Measurements from ENCODE around the gene PLXNB3. TPM values are rescaled to one million over a fixed set of nuclear protein-coding genes. Genes with fewer than 3 reads are reported as not detected.
"Not testable (repeated sequence)": the region's sequence is repeated elsewhere in the genome, so short reads cannot be mapped to it uniquely, and the experiment has no call there.

PLXNB3 gene
- total RNA-seq = 73.1 TPM

DNA sequence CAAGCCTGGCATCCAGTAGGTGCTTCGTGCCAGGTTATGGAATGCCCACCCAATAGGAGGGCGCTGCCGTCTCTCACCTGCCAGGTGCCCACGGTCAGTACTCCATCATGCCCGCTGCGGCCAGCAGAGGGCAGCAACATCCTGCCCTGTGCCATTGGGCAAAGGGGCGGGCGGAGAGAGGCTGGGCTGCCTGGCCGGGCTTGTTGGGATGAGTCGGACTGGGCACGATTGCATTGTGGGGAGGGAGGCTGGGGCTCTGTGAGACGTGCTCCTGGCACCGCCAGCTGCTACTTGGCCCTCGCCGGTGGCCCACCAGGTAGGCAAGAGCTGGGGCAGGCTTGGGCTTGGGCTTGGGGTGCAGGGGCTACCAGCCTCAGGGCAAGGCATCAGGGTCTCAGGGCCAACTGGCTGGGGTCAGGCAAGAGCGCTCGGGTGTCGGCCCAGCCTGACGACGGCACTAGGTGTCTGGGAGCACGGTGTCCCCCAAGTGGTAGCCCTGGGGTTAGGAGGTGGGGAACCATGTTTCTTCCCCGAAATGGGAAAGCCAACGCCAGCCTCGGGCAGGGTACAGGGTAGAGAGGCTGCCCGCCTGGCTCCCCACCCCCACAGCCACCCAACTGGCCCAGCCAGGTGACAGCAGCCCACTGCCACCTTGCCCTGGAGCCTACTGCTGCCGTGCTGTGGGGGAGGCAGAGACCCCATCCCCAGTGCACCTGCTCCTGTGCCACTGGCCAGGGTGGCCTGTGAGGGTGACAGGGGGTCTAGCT is at the start of gene PLXNB3:
Gene PLXNB3 (plus strand): TSS at position 261 of the 767 bp plus-strand sequence. CDS start 1,287 bp downstream, outside the sequence.
- peak; percentile 76 for ATAC-seq
- intact Hi-C loops (cut with DNase I) = no loop called here
- peak; percentile 90 for DNase-seq (ENCODE audit: low spot score)

DNA sequence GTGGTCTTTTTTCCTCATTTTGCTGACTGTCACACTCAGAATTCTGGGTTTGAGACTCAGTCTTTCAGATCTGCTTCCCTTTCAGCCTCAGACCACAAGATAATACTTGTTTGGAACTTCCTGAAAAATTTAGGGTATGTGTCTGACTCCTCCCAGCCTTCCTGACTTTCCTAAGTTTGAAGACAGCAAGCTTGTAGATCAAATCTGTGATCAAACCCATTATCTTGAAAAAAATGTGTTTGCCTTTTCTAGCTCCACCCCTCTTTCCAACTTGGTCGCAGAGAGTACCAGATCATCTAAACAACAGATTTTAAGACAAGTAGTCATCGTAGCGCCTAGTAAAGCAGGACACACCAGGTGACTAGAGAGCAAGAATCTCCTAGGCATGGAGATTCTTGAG is 49.8 kb upstream of the PLXNB3 start:
- DNase-seq (ENCODE audit: low spot score) = no peak
- ATAC-seq = no peak
- intact Hi-C loops (cut with DNase I) = no loop called here

DNA sequence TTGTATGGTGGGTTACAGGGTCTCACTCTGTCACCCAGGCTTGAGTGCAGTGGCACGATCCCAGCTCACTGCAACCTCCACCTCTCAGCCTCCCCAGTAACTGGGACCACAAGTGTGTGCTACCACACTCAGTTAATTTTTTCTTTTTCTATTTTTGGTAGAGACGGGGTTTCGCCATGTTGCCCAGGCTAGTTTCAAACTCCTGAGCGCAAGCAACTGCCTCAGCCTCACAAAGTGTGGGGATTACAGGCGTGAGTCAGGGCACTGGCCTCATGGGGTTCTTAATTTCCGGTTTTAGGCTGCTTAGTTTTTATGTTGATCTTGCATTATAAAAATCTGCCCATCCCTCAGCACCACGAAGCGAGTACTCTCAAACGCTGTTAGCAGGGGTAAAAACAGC is 46.6 kb upstream of the PLXNB3 start:
- intact Hi-C loops (cut with DNase I) = no loop called here
- no peak for ATAC-seq
- DNase-seq (ENCODE audit: low spot score) = no peak

DNA sequence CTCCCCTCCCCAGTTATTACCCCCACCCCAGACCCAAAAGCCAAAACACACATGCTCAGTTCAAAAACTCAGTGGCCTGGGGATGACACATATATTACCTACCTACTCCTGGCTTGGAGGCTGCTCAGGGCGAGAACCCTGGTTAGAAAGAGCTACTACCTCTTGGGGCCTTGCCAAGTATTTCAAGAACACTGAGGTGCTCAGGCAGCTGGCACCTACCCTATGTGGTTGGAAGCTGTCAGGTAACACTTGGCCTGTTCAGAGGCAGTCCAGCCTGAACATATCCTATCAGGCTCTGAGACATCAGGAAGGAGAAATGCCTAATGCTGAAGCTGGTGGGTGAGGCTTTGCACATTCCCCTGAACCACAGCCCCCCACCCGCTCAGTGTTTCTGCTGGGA is 44.8 kb upstream of the PLXNB3 start:
- no peak for DNase-seq (ENCODE audit: low spot score)
- ATAC-seq = no peak
- intact Hi-C loops (cut with DNase I) = no loop called here

DNA sequence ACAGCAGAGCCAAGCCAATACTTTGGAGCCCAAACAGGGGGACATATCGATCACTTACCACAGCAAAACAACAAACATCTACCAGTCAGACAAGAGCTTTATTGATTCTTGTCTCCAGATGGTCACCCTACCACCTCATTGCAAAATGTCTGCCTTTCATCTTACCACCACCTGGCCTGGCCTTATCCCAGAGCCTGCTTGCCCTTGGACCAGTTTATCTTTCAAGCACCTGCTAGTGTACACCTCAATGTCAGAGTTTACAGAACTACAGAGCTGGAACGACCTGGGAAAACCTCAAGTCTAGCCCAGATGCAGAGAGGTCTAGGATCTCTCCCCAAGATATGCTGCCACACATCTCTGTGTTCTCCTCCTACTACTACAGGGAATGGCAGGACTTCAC is 44.3 kb upstream of the PLXNB3 start:
- intact Hi-C loops (cut with DNase I) = no loop called here
- ATAC-seq = no peak
- no peak for DNase-seq (ENCODE audit: low spot score)

DNA sequence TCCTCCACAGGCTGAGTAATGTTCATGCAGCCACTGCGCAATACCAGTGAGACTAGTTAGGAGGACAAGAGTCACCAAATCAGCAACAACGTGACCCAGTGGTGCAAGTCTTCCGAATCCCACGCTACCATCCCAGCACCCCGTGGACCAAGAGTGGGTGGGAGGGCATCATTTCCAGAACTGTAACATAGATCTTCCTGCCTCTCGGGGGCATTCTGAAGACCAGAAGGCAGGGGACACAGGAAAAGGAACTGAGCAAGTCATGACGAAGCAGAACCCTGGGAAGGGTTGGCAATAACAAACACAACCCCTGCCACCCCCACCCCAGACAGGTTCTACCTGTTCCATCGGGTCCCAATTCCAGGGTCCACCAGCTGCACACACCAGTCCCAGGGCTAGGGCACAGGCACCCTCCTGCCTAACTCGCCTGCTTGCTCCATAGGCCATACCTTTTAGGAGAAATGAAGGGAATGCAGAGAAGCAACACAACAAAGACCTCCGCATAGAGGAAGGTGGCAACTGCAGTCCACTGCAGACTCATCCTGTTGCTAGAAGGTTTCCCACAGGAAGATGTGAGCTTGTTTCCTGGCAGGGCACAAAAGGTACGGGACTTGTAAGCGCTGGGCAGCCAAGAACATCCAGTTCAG is 41.2 kb upstream of the PLXNB3 start:
- intact Hi-C loops (cut with DNase I) = no loop called here

DNA sequence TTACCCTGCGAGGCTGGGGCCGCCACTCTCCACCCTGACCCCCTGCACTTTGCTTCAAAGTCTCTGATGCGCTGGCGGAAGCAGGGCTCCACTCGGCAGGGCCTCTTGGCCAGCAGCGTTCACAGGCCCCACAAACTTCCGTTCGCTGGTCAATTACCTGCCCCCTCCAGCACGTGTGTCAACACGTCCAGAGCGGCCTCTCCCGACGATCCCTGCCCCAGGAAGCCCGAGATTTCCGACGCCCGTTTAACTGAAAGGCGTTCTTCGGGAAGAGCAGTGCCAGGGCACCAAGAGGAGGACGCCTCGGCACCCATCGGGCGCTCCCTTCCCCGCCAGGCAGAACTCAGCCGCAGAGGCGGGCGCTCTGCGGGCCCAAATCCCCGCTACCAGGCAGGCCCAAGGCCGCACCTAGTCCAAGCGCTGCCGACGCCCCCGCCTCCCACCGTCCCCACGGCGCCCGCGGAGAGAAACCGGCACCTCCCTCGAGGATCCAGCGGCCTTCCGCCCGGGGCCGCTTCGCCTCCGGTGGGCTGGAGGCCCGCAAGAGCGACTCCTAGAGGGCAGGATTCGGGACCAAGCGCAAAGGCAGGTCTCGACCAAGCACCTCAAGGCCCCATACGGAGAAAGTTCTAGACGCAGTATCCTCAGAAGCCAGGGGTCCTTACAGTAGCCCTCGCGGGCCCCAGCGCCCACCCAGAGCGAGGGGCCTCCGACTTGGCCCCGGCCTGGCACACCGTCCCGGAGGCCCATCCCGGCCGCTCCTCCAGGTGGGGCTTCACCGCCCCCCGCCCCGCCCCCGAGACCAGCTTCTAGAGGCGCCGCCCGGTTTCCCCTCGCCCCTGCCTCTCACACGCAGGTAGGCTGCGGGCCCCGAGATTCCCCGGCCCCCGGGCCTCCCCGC is 40.4 kb upstream of the PLXNB3 start:
- DNase-seq (ENCODE audit: low spot score) (no peak), ATAC-seq (no peak)
- intact Hi-C loops (cut with DNase I) = no loop called here

More for the DNA sequence above, 41.2 kb upstream of the PLXNB3 start:
- DNase-seq (ENCODE audit: low spot score) (no peak), ATAC-seq (no peak)

DNA sequence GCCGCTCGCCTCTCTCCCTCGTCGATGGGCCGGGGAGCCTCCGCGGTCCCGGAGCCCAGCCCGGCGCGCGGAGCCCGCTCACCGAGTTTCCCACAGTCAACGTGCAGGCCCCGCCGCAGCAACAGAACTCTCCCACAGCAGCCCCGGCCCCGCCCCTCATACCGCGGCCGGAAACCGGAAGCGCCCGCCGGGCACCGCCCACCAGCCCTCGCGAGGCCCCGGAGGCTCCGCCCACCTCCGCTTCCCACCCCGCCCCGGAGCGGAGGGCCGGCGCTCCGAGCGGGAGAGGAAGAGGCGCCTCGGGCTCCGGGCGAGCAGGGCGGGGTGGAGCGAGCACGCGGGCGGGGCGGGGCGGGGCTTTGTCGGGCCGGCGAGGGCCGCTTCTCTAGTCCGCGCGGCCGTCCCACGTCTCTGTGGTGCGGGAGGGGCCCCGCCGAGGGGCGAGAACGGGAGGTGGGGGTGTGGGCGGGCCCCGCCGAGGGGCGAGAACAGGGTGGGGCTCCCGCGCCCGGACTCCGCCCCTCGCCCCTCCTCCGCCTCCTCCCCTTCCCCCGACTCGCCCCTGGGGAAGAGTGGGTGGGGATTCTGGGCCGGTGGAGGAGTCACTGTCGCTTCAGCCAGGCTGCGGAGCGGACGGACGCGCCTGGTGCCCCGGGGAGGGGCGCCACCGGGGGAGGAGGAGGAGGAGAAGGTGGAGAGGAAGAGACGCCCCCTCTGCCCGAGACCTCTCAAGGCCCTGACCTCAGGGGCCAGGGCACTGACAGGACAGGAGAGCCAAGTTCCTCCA is 39.6 kb upstream of the PLXNB3 start, which contains the start of the genes ABCD1 and BCAP31:
Gene ABCD1 (plus strand): TSS at position 605 of the 787 bp plus-strand sequence. CDS start 411 bp downstream, outside the sequence.
Gene BCAP31 (minus strand): TSS at position 136 of the 787 bp plus-strand sequence. CDS start 1,143 bp downstream, outside the sequence.
- intact Hi-C loops (cut with DNase I) = no loop called here
- ATAC-seq (peak; percentile 85), DNase-seq (ENCODE audit: low spot score) (peak; percentile 92)

DNA sequence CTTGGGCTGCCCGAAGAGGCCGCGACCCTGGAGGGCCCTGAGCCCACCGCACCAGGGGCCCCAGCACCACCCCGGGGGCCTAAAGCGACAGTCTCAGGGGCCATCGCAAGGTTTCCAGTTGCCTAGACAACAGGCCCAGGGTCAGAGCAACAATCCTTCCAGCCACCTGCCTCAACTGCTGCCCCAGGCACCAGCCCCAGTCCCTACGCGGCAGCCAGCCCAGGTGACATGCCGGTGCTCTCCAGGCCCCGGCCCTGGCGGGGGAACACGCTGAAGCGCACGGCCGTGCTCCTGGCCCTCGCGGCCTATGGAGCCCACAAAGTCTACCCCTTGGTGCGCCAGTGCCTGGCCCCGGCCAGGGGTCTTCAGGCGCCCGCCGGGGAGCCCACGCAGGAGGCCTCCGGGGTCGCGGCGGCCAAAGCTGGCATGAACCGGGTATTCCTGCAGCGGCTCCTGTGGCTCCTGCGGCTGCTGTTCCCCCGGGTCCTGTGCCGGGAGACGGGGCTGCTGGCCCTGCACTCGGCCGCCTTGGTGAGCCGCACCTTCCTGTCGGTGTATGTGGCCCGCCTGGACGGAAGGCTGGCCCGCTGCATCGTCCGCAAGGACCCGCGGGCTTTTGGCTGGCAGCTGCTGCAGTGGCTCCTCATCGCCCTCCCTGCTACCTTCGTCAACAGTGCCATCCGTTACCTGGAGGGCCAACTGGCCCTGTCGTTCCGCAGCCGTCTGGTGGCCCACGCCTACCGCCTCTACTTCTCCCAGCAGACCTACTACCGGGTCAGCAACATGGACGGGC is 38.8 kb upstream of the PLXNB3 start:
- DNase-seq (ENCODE audit: low spot score) (no peak), ATAC-seq (no peak)

DNA sequence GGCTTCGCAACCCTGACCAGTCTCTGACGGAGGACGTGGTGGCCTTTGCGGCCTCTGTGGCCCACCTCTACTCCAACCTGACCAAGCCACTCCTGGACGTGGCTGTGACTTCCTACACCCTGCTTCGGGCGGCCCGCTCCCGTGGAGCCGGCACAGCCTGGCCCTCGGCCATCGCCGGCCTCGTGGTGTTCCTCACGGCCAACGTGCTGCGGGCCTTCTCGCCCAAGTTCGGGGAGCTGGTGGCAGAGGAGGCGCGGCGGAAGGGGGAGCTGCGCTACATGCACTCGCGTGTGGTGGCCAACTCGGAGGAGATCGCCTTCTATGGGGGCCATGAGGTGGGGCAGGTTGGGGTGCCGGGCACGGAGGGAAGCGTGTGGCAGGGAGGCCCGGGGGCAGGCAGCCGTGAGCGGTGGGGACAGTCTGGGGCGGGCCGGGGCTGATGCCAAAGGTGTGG is 38.2 kb upstream of the PLXNB3 start:
- DNase-seq (ENCODE audit: low spot score) (no peak), ATAC-seq (no peak)
- intact Hi-C loops (cut with DNase I) = no loop called here

More for the DNA sequence above, 38.8 kb upstream of the PLXNB3 start:
- intact Hi-C loops (cut with DNase I) = no loop called here

DNA sequence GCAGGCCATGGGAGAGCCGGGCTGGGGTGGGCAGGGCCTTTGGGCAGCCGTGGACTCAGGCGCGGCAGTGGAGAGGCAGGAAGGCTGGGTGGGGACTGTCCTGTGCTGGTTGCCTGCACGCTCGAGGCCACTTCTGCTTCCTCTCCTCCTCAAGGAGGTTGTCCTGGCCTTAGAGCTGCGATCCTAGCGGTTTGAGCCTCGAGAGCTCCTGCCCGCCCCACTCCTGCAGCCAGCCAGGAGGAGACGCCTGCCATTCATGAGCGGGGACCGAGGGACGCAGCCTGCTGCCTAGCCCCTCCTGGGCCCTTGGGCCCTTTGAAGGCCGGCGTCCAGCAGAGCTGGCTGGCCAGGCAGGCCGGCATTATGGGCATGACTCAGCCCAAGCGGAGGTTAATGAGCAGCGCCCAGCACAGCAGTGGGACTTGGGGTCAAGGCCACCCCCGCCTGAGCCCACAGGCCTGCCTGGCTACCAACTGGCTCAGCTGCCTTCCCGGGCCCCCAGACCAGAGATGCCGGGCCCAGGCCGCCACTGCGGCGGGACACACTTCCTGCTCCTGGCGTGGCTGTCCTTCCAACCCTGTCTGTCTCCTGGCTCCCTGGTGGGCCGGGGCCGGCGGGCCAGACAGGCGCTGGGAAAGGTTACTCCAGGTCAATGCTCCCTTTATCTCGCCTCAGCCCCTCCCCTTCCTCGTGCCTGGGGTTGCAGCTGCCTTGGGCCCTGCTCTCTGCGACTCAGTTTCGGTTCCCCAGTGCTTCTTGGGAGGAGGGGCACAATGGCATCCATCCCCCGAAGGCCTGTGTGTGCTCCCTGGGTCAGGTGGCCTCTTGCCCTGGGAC is 37.5 kb upstream of the PLXNB3 start:
- no peak for DNase-seq (ENCODE audit: low spot score)
- ATAC-seq = peak; percentile 63
- intact Hi-C loops (cut with DNase I) = no loop called here

DNA sequence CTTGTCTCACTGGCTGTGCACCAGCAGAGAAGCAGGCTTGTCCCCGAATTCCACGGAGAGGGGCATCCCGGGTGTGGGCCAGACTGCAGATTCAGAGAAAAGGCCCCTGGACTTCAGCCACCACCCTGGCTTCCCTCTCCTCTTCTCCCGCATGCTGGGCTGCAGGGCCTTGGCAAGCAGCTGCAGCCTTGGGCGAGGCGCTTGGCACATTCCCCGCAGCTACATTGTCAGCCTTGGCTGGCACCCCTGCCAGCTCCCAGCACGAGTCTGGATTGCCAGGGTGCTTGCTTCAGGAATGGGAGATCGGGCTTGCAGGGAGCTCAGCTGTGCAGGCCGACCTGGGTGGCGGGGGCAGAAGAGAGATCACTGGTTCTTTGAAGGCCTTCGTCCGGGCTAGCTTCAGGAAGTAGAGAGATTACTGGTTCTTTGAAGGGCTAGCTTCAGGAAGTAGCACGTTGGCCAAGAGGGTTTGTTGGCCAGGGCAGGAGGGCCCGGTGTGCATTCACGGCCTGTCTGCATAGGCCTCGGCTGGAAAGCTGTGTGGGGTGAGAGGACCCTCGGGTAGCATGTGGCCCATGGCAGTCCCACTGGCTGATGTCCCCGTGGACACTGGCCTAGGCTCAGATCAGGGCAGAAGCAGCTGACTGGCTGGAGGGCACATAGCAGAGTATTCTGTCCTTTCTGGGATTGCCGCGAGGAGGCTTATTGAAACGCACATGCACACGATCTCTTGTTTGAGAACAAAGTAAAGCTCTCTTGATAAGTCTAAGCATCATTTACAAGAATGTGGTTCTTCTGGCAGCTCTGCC is 36.7 kb upstream of the PLXNB3 start:
- DNase-seq (ENCODE audit: low spot score) = no peak
- ATAC-seq = peak; percentile 2
- intact Hi-C loops (cut with DNase I) = no loop called here

DNA sequence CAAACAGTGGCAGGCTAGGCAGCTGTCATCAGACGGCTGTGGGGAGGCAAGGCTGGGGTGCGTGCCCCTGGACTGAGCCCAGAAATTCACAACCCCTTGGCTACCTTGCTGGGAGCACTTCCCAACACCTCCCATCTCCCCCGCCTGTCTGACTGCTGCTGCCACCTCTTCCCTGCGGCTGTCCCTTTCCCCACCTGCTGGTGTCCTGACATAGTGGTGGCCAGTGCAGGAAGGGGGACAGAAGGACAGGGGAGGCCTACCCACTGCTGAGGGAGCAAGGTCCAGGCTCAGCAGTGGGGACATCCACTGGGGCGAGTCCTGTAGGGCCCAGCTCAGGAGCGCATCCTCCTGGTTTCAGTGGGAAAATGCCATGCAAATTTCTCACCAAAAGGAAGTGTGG is 36.0 kb upstream of the PLXNB3 start:
- ATAC-seq (no peak), DNase-seq (ENCODE audit: low spot score) (no peak)
- intact Hi-C loops (cut with DNase I) = no loop called here

DNA sequence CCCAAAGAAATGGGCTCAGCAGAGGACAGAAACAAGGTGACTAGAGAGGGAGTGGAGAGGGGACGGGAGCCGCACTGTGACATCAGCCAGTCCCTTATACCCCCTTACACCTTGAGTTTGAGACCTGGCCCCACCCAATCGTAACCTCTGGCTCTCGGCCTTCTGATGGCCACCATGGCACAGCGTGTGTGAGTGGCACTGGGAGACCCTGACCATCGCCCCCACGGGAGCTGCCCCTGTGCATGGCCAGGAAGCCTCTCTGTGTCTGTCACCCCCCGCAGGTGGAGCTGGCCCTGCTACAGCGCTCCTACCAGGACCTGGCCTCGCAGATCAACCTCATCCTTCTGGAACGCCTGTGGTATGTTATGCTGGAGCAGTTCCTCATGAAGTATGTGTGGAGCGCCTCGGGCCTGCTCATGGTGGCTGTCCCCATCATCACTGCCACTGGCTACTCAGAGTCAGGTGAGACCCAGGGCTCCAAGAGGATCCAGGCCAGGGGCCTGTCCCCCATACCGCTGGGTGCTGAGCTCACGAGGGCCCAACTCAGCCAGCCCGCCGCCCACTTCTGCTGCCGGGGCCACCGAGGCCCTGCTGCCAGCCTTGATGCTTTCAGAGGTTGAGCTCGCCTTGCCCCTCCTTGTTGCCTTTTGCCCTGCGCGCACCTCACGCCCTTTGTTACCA is 35.0 kb upstream of the PLXNB3 start:
- ATAC-seq = no peak
- intact Hi-C loops (cut with DNase I) = no loop called here
- no peak for DNase-seq (ENCODE audit: low spot score)

DNA sequence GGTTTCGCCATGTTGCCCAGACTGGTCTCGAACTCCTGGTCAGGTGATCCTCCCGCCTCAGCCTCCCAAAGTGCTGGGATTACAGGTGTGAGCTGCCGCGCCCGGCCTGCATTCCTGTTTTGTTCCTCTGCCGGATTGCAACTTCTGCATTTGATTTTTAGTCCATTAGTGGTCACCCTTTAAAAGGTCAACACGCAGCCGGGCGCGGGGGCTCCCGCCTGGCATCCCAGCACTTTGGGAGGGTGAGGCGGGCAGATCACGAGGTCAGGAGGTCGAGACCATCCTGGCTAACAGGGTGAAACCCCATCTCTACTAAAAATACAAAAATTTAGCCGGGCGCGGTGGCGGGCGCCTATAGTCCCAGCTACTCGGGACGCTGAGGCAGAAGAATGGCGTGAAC is 33.9 kb upstream of the PLXNB3 start:
- DNase-seq (ENCODE audit: low spot score); intact Hi-C loops (cut with DNase I); ATAC-seq: not testable (repeated sequence)
